SKM-1 (cell line): Measurements from ENCODE around the gene TIPRL.
"Not testable (repeated sequence)": the region's sequence is repeated elsewhere in the genome, so short reads cannot be mapped to it uniquely, and the experiment has no call there.

Source experiments
- DNase-seq: peaks from one replicate; lab custom pipeline; 2025; ENCODE audit not compliant: unreplicated experiment; lab: John Stamatoyannopoulos, UW

The TIPRL gene

GRCh38 chr1:168178638-168179437, at the start of gene TIPRL:
Gene TIPRL, plus strand, starts transcription at chr1:168178962. Its CDS starts 116 bp downstream, at chr1:168179078.
- peak; percentile 100 for DNase-seq

GRCh38 chr1:168129933-168130332, 48.8 kb upstream of the TIPRL start:
- no peak for DNase-seq

- no peak for DNase-seq
Measured at GRCh38 chr1:168134132-168134531, 44.6 kb upstream of the TIPRL start.

GRCh38 chr1:168134642-168135041, 44.1 kb upstream of the TIPRL start:
- no peak for DNase-seq

GRCh38 chr1:168135116-168135920, 43.4 kb upstream of the TIPRL start:
- no peak for DNase-seq

- no peak for DNase-seq
Measured at GRCh38 chr1:168135921-168136708, 42.6 kb upstream of the TIPRL start.

- no peak for DNase-seq
Measured at GRCh38 chr1:168136709-168137514, 41.9 kb upstream of the TIPRL start, which contains the start of gene GPR161. Gene GPR161, minus strand, starts transcription at chr1:168136930. Its CDS starts 32,080 bp downstream, at chr1:168104850.

- DNase-seq = no peak
Measured at GRCh38 chr1:168137515-168137821, 41.3 kb upstream of the TIPRL start.

- no peak for DNase-seq
Measured at GRCh38 chr1:168138134-168138533, 40.6 kb upstream of the TIPRL start.

GRCh38 chr1:168139070-168139469, 39.7 kb upstream of the TIPRL start:
- no peak for DNase-seq

GRCh38 chr1:168141871-168142385, 36.8 kb upstream of the TIPRL start:
- DNase-seq = no peak

- DNase-seq = peak; percentile 82
Measured at GRCh38 chr1:168145184-168146159, 33.3 kb upstream of the TIPRL start.

- peak; percentile 82 for DNase-seq
Measured at GRCh38 chr1:168146160-168146539, 32.6 kb upstream of the TIPRL start.

- no peak for DNase-seq
Measured at GRCh38 chr1:168146626-168147025, 32.1 kb upstream of the TIPRL start.

GRCh38 chr1:168148916-168149315, 29.8 kb upstream of the TIPRL start:
- no peak for DNase-seq

- DNase-seq = no peak
Measured at GRCh38 chr1:168150283-168150682, 28.5 kb upstream of the TIPRL start.

GRCh38 chr1:168151935-168152334, 26.8 kb upstream of the TIPRL start:
- DNase-seq = no peak

- DNase-seq = not testable (repeated sequence)
Measured at GRCh38 chr1:168154707-168155106, 24.1 kb upstream of the TIPRL start.

GRCh38 chr1:168155910-168156309, 22.9 kb upstream of the TIPRL start:
- no peak for DNase-seq
